ENCODE measurements around the gene TCIRG1.

GRCh38 chr11:68012843-68013610 is 25.8 kb upstream of the TCIRG1 start:
- TF ChIP-seq REST (IDR thresholded peaks at IDR 0.05) (no peak), CTCF (IDR thresholded peaks at IDR 0.05) (no peak), NPAS2 (CRISPR knock-in tag; IDR thresholded peaks at IDR 0.05; ENCODE audit: borderline replicate concordance) (no peak), EHMT2 (IDR thresholded peaks at IDR 0.05; ENCODE audit: low read depth) (no peak), RNF2 (IDR thresholded peaks at IDR 0.05; ENCODE audit: borderline replicate concordance, low read depth) (no peak), POLR2A (IDR thresholded peaks at IDR 0.05; ENCODE audit: low read length) (no peak; the same call in 1 of the 2 replicates)

Data from A549 (cell line).